GM04504 (cell line): Measurements from ENCODE around the gene CELSR2.
"Not testable (repeated sequence)": the region's sequence is repeated elsewhere in the genome, so short reads cannot be mapped to it uniquely, and the experiment has no call there.

Experiments used
- DNase-seq: peaks from one replicate; pipeline ENCODE4 v3.0.0-alpha.2; 2012; ENCODE audit warnings: low read depth

CELSR2 gene

GRCh38 chr1:109281680-109282496, 32.5 kb downstream of the CELSR2 start:
- DNase-seq = no peak

GRCh38 chr1:109282497-109282951, 33.2 kb downstream of the CELSR2 start:
- DNase-seq = no peak

- DNase-seq = peak; percentile 94
Measured at GRCh38 chr1:109282952-109283747, 33.8 kb downstream of the CELSR2 start, which contains the start of gene PSRC1. PSRC1 (minus strand) TSS chr1:109283145.

GRCh38 chr1:109283748-109284600, 34.6 kb downstream of the CELSR2 start:
- DNase-seq = no peak

- not testable (repeated sequence) for DNase-seq
Measured at GRCh38 chr1:109286762-109287161, 37.4 kb downstream of the CELSR2 start.

GRCh38 chr1:109290137-109290536, 40.8 kb downstream of the CELSR2 start:
- DNase-seq = no peak

- DNase-seq = no peak
Measured at GRCh38 chr1:109290998-109291397, 41.7 kb downstream of the CELSR2 start.

- DNase-seq = no peak
Measured at GRCh38 chr1:109292364-109292763, 43.0 kb downstream of the CELSR2 start.

- DNase-seq = no peak
Measured at GRCh38 chr1:109293026-109293425, 43.7 kb downstream of the CELSR2 start.

GRCh38 chr1:109294481-109294880, 45.1 kb downstream of the CELSR2 start:
- no peak for DNase-seq

- no peak for DNase-seq
Measured at GRCh38 chr1:109295712-109296415, 46.5 kb downstream of the CELSR2 start.

GRCh38 chr1:109296782-109297181, 47.4 kb downstream of the CELSR2 start:
- no peak for DNase-seq

GRCh38 chr1:109298666-109299557, 49.6 kb downstream of the CELSR2 start:
- DNase-seq = peak; percentile 54

GRCh38 chr1:109299558-109300343, 50.4 kb downstream of the CELSR2 start:
- no peak for DNase-seq

- no peak for DNase-seq
Measured at GRCh38 chr1:109300650-109301151, 51.4 kb downstream of the CELSR2 start.

- no peak for DNase-seq
Measured at GRCh38 chr1:109301874-109302273, 52.5 kb downstream of the CELSR2 start.

- no peak for DNase-seq
Measured at GRCh38 chr1:109304226-109304920, 55.0 kb downstream of the CELSR2 start.

GRCh38 chr1:109305991-109306390, 56.7 kb downstream of the CELSR2 start:
- DNase-seq = not testable (repeated sequence)

GRCh38 chr1:109306832-109307273, 57.5 kb downstream of the CELSR2 start, which contains the start of gene MYBPHL:
MYBPHL (minus strand) TSS chr1:109307011; CDS start chr1:109306991, 20 bp downstream.
- DNase-seq = no peak
